GM21723 (cell line): ENCODE results near the gene KCNJ5.

ENCODE experiments used
- ATAC-seq: cut with Tn5 transposase; IDR thresholded peaks from one replicate; pipeline ENCODE4 v1.9.1; 2021; ENCODE audit warnings: mild to moderate bottlenecking, moderate library complexity; ENCODE audit not compliant: unreplicated experiment

KCNJ5 gene

GRCh38 chr11:128946648-128947047 lies 55.5 kb downstream of the KCNJ5 start:
- ATAC-seq: no peak

GRCh38 chr11:128947773-128948172 lies 56.6 kb downstream of the KCNJ5 start:
- ATAC-seq: no peak

GRCh38 chr11:128948583-128948982 lies 57.4 kb downstream of the KCNJ5 start:
- ATAC-seq: no peak

GRCh38 chr11:128949791-128950454 lies 58.8 kb downstream of the KCNJ5 start:
- no peak for ATAC-seq

GRCh38 chr11:128953151-128953550 lies 62.0 kb downstream of the KCNJ5 start:
- no peak for ATAC-seq

GRCh38 chr11:128955636-128956035 lies 64.5 kb downstream of the KCNJ5 start:
- ATAC-seq: no peak

GRCh38 chr11:128956401-128957201 lies 65.4 kb downstream of the KCNJ5 start:
- ATAC-seq: peak; percentile 83

GRCh38 chr11:128957202-128957482 lies 66.0 kb downstream of the KCNJ5 start:
- ATAC-seq: no peak

GRCh38 chr11:128961645-128962044 lies 70.5 kb downstream of the KCNJ5 start:
- no peak for ATAC-seq

- ATAC-seq: no peak
Observed at GRCh38 chr11:128962896-128963295, 71.7 kb downstream of the KCNJ5 start.

- ATAC-seq: no peak
Observed at GRCh38 chr11:128963744-128964325, 72.7 kb downstream of the KCNJ5 start.

GRCh38 chr11:128964463-128964930 lies 73.3 kb downstream of the KCNJ5 start:
- no peak for ATAC-seq

- peak; percentile 98 for ATAC-seq
Observed at GRCh38 chr11:128965485-128965884, 74.3 kb downstream of the KCNJ5 start.

GRCh38 chr11:128967578-128967977 lies 76.4 kb downstream of the KCNJ5 start:
- ATAC-seq: no peak

GRCh38 chr11:128968916-128969315 lies 77.8 kb downstream of the KCNJ5 start:
- no peak for ATAC-seq
